Activated naive CD8-positive, alpha-beta T cell (primary cell): Measurements from ENCODE around the gene RND3.

Experiments used
- H3K27ac Mint-ChIP-seq: one replicate; pipeline ENCODE4 v1.8.0; 2021; ENCODE audit warnings: mixed read lengths
- H3K27me3 Mint-ChIP-seq: one replicate; pipeline ENCODE4 v1.8.0; 2021; ENCODE audit warnings: mixed read lengths
- H3K36me3 Mint-ChIP-seq: one replicate; pipeline ENCODE4 v1.8.0; 2021; ENCODE audit warnings: mixed read lengths
- H3K4me1 Mint-ChIP-seq: one replicate; pipeline ENCODE4 v1.8.0; 2021; ENCODE audit warnings: low read depth, mixed read lengths
- H3K4me3 Mint-ChIP-seq: one replicate; pipeline ENCODE4 v1.8.0; 2021; ENCODE audit warnings: mild to moderate bottlenecking, mixed read lengths
- H3K9me3 Mint-ChIP-seq: one replicate; pipeline ENCODE4 v1.8.0; 2021; ENCODE audit warnings: low read depth, mixed read lengths

The RND3 gene

GRCh38 chr2:150487537-150488429 is at the start of gene RND3:
RND3 (minus strand) TSS chr2:150487667; CDS start chr2:150487417, 250 bp downstream.
- Mint-ChIP-seq H3K27ac (no peak within 1 kb of the TSS), H3K36me3 (no peaks in the 10 kb centered on the region), H3K27me3 (peaks cover 23% of the 10 kb centered on the region), H3K4me1 (peaks cover 12% of the 10 kb centered on the region), H3K4me3 (peak within 1 kb of the TSS; percentile 44), H3K9me3 (no peaks in the 10 kb centered on the region)

- H3K4me1 Mint-ChIP-seq = no peaks in the 10 kb centered on the region
- peaks cover 4% of the 10 kb centered on the region for H3K9me3 Mint-ChIP-seq
- H3K36me3 Mint-ChIP-seq = no peaks in the 10 kb centered on the region
- H3K4me3 Mint-ChIP-seq = no peak overlapping the region
- H3K27ac Mint-ChIP-seq = no peak overlapping the region
- no peaks in the 10 kb centered on the region for H3K27me3 Mint-ChIP-seq
Observed at GRCh38 chr2:150535176-150535575, 47.7 kb upstream of the RND3 start.

GRCh38 chr2:150532879-150533278 is 45.4 kb upstream of the RND3 start:
- no peak overlapping the region for H3K27ac Mint-ChIP-seq
- H3K27me3 Mint-ChIP-seq = no peaks in the 10 kb centered on the region
- H3K9me3 Mint-ChIP-seq = peaks cover 4% of the 10 kb centered on the region
- no peaks in the 10 kb centered on the region for H3K4me1 Mint-ChIP-seq
- no peak overlapping the region for H3K4me3 Mint-ChIP-seq
- H3K36me3 Mint-ChIP-seq = no peaks in the 10 kb centered on the region

- Mint-ChIP-seq H3K4me1 (no peaks in the 10 kb centered on the region), H3K4me3 (no peak overlapping the region), H3K27me3 (no peaks in the 10 kb centered on the region), H3K36me3 (no peaks in the 10 kb centered on the region), H3K9me3 (peaks cover 3% of the 10 kb centered on the region), H3K27ac (no peak overlapping the region)
Observed at GRCh38 chr2:150532020-150532419, 44.6 kb upstream of the RND3 start.

- Mint-ChIP-seq H3K9me3 (no peaks in the 10 kb centered on the region), H3K36me3 (no peaks in the 10 kb centered on the region), H3K4me1 (no peaks in the 10 kb centered on the region), H3K4me3 (no peak overlapping the region), H3K27me3 (no peaks in the 10 kb centered on the region), H3K27ac (no peak overlapping the region)
Observed at GRCh38 chr2:150531591-150531990, 44.1 kb upstream of the RND3 start.

GRCh38 chr2:150530168-150530567 is 42.7 kb upstream of the RND3 start:
- no peaks in the 10 kb centered on the region for H3K27me3 Mint-ChIP-seq
- H3K4me3 Mint-ChIP-seq = no peak overlapping the region
- no peak overlapping the region for H3K27ac Mint-ChIP-seq
- H3K36me3 Mint-ChIP-seq = no peaks in the 10 kb centered on the region
- no peaks in the 10 kb centered on the region for H3K4me1 Mint-ChIP-seq
- no peaks in the 10 kb centered on the region for H3K9me3 Mint-ChIP-seq

GRCh38 chr2:150528861-150529801 is 41.7 kb upstream of the RND3 start:
- Mint-ChIP-seq H3K27ac (no peak overlapping the region), H3K36me3 (no peaks in the 10 kb centered on the region), H3K4me3 (no peak overlapping the region), H3K27me3 (no peaks in the 10 kb centered on the region), H3K9me3 (no peaks in the 10 kb centered on the region), H3K4me1 (no peaks in the 10 kb centered on the region)

- no peaks in the 10 kb centered on the region for H3K4me1 Mint-ChIP-seq
- no peak overlapping the region for H3K4me3 Mint-ChIP-seq
- H3K27me3 Mint-ChIP-seq = peaks cover 4% of the 10 kb centered on the region
- H3K27ac Mint-ChIP-seq = no peak overlapping the region
- peaks cover 7% of the 10 kb centered on the region for H3K9me3 Mint-ChIP-seq
- no peaks in the 10 kb centered on the region for H3K36me3 Mint-ChIP-seq
Observed at GRCh38 chr2:150526827-150527226, 39.4 kb upstream of the RND3 start.

GRCh38 chr2:150526006-150526405 is 38.5 kb upstream of the RND3 start:
- Mint-ChIP-seq H3K9me3 (peaks cover 7% of the 10 kb centered on the region), H3K4me1 (no peaks in the 10 kb centered on the region), H3K27ac (no peak overlapping the region), H3K27me3 (peaks cover 7% of the 10 kb centered on the region), H3K36me3 (no peaks in the 10 kb centered on the region), H3K4me3 (no peak overlapping the region)

GRCh38 chr2:150522269-150522668 is 34.8 kb upstream of the RND3 start:
- Mint-ChIP-seq H3K4me1 (no peaks in the 10 kb centered on the region), H3K4me3 (no peak overlapping the region), H3K27me3 (peaks cover 7% of the 10 kb centered on the region), H3K27ac (no peak overlapping the region), H3K9me3 (peaks cover 7% of the 10 kb centered on the region), H3K36me3 (no peaks in the 10 kb centered on the region)

- no peak overlapping the region for H3K4me3 Mint-ChIP-seq
- H3K27ac Mint-ChIP-seq = no peak overlapping the region
- peaks cover 7% of the 10 kb centered on the region for H3K27me3 Mint-ChIP-seq
- peaks cover 7% of the 10 kb centered on the region for H3K9me3 Mint-ChIP-seq
- no peaks in the 10 kb centered on the region for H3K4me1 Mint-ChIP-seq
- no peaks in the 10 kb centered on the region for H3K36me3 Mint-ChIP-seq
Observed at GRCh38 chr2:150520887-150521664, 33.6 kb upstream of the RND3 start.

GRCh38 chr2:150520033-150520432 is 32.6 kb upstream of the RND3 start:
- peaks cover 7% of the 10 kb centered on the region for H3K27me3 Mint-ChIP-seq
- H3K36me3 Mint-ChIP-seq = no peaks in the 10 kb centered on the region
- H3K4me3 Mint-ChIP-seq = no peak overlapping the region
- no peak overlapping the region for H3K27ac Mint-ChIP-seq
- H3K9me3 Mint-ChIP-seq = peaks cover 7% of the 10 kb centered on the region
- H3K4me1 Mint-ChIP-seq = no peaks in the 10 kb centered on the region

GRCh38 chr2:150517951-150518680 is 30.6 kb upstream of the RND3 start:
- no peaks in the 10 kb centered on the region for H3K36me3 Mint-ChIP-seq
- no peak overlapping the region for H3K4me3 Mint-ChIP-seq
- peaks cover 6% of the 10 kb centered on the region for H3K27me3 Mint-ChIP-seq
- H3K27ac Mint-ChIP-seq = no peak overlapping the region
- no peaks in the 10 kb centered on the region for H3K4me1 Mint-ChIP-seq
- H3K9me3 Mint-ChIP-seq = peaks cover 5% of the 10 kb centered on the region

GRCh38 chr2:150513647-150514046 is 26.2 kb upstream of the RND3 start:
- no peaks in the 10 kb centered on the region for H3K9me3 Mint-ChIP-seq
- no peaks in the 10 kb centered on the region for H3K4me1 Mint-ChIP-seq
- H3K36me3 Mint-ChIP-seq = no peaks in the 10 kb centered on the region
- H3K27me3 Mint-ChIP-seq = no peaks in the 10 kb centered on the region
- H3K4me3 Mint-ChIP-seq = no peak overlapping the region
- H3K27ac Mint-ChIP-seq = no peak overlapping the region
